Erythroblast (primary cell): Measurements from ENCODE around the gene NAV3.
"Not testable (repeated sequence)": the region's sequence is repeated elsewhere in the genome, so short reads cannot be mapped to it uniquely, and the experiment has no call there.

ENCODE experiments used
- DNase-seq, 2 experiments: peaks; one replicate each; lab custom pipeline; 2025; lab: John Stamatoyannopoulos, UW
- GATA1 ChIP-seq: IDR thresholded peaks from 2 replicates; pipeline ENCODE4 v1.6.1; 2011; ENCODE audit warnings: low read depth, mild to moderate bottlenecking, control low read depth, low read length, moderate library complexity
- POLR2A ChIP-seq: IDR thresholded peaks from 2 replicates; pipeline ENCODE4 v1.6.1; 2011; ENCODE audit warnings: mild to moderate bottlenecking, low read length

The NAV3 gene

DNA sequence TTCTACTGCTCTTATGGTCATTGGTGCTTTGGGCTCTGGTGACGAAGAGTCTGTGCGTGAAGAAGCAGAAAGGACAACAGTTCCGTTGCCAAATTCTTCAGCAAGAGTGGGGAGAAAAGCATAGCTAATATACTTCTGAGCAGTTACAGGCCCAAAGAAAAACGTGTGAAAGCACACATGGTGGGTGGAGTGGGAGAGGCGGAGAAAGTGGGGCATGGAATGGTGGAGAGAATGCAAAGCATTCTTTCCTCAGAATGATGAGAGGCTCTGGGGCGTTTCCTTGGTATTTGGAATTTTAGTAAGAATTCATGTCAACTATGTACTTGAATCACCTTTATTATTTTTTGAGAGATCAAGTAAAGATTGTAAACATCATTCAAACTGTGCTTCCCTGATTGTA, 396.1 kb downstream of the NAV3 start:
- TF ChIP-seq POLR2A, result no peak
- TF ChIP-seq GATA1, result no peak

DNA sequence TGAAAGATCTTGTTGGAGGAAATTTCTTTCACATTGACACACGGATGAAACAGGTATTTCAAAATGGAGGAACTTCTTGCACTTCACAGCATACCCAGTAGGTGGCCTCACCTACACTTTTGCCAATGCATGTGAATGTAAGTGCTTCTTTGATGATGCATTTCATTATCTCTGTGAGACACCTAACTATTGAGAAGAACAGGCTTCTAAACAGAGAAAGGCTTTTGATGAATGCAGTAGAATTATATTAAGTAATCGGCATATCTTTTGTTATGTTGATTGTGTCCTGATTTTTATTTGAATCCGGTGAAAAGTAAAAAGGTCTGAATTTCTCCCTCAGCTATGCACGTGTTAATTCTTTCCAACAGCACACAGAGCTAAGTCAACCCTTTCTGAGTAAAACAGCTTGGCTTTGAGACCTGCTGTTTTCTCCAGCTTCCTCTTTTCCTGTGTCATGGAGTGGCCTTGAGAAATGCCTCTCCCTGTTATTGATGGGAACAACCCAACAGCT, 399.0 kb downstream of the NAV3 start:
- DNase-seq, result peak; percentile 51 to 61
- TF ChIP-seq POLR2A (no peak), GATA1 (no peak)

More for the DNA sequence above, 396.1 kb downstream of the NAV3 start:
- no peak for DNase-seq

DNA sequence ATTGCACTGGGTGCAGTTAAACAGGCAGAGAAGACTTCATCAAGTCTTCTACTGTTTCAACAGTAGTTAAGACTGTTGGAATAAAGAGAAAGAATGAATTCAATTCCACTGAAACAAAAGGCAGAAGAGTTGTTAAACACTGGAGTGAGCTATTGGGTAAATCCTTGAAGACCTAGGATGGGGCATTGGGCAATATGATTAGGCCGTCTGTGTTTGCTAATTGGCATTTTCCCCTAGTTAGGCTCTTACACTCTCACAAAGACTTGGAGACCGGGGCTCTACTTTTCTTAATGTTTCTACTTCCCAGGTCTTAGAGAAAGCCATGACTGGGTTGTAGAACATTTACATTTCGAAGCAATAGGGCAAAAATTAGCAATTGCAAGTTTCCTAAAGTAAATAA, 402.1 kb downstream of the NAV3 start:
- TF ChIP-seq POLR2A (no peak), GATA1 (no peak)
- no peak for DNase-seq

DNA sequence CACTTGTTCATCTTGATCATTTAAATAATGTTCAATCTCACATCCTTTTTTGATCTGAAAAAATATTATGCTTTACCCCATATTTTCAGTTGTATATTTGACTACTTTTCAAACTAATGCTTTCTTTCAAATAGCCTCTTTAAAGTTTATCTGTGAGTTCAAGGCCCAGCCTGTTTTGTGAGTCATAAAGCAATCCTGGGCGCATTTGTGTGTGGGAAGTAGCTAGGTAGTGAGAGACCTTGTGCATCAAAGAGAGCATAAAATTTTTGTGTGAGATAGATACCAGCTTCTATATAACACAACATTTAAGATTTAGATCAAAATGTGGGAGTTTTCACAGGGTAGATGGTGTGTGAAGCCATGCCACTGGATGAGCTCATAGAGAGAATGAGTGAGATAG, 405.6 kb downstream of the NAV3 start:
- no peak for DNase-seq
- no peak for TF ChIP-seq GATA1
- TF ChIP-seq POLR2A, result no peak

DNA sequence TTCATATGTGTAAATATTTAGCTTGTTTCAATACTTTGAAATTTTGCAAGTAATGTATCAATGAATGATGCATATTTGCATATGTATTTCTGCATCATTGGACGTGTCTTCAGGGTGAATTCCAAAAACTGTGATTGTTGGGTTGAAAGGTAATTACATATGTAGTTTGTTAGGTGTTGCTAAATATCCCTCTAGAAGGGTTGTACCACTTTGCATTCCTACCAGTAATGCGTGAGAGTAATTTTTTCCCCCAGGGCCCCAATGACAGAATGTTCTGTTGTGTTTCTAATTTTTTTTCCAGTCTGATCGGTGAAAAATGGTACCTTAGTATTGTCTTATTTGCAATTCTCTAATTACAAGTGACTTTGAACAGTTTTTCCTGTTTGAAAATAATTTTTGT, 408.9 kb downstream of the NAV3 start:
- no peak for DNase-seq
- TF ChIP-seq GATA1 (no peak), POLR2A (no peak)

DNA sequence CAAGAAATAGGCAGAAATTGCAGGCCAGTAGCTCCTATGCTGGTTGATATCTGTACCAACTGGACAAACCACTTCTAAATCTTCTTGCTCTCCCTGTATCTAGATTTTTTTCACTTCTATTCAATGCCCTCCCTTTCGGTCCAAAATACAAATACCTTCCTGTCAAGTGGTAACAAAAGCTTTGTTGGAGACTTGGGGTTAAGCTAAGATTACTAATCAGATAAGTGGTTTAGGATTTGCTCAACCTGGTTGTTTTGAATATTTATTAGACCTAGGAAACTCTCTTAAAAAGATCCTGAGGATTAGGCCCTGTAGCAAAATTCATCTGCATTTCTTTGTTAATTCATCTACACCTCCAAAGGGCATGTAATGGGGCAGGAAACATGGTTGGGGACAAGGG, 410.1 kb downstream of the NAV3 start:
- DNase-seq, result no peak
- TF ChIP-seq GATA1 (no peak), POLR2A (no peak)

DNA sequence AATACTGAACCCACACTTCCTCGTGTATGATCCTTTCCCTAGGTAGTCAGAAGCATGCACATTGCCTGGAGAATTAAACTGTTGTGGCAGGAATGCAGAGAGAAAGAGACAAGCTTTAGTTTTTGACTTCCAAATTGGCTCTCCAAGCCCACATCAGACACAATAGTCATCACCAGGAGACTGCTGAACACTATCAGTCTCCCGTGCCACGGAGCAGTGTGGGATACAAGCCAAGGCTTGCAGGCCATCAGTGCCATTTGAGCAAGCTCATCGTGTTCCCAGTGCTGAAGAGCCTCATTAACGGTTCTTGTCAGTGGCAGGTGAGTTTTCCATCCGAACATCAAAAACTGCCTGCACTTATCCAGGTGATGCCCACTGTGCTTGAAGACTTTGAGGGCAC, 410.8 kb downstream of the NAV3 start:
- no peak for DNase-seq
- TF ChIP-seq POLR2A (no peak), GATA1 (no peak)

DNA sequence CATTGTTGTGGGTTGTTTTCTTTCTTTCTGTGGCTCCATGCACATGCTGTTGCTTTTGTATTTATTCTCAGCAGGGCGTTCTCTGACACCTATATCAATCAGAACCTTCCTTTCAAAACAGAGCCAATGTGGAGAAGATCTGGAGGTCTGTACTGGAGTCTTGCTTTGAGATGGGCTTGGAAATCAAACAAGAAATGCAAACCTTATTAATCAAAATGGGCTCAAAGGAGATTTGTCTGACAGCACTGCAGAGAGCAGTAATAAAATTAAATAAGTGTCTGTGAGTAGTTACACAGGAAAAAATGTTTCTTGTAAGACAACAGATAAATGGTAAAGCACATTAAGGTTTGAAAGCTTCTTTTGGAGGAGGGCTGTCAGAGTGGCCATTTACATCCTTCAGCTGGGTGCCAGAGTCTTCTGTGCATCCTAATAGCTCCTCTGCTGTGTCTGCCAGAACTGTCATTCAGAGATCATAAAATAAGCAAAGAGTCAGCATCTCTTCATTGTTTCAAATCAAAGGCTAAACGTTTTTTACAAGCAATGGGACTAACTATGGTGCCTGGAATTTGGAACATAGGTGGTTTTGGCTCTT, 414.3 kb downstream of the NAV3 start:
- DNase-seq, result no peak
- TF ChIP-seq POLR2A, result no peak
- no peak for TF ChIP-seq GATA1

DNA sequence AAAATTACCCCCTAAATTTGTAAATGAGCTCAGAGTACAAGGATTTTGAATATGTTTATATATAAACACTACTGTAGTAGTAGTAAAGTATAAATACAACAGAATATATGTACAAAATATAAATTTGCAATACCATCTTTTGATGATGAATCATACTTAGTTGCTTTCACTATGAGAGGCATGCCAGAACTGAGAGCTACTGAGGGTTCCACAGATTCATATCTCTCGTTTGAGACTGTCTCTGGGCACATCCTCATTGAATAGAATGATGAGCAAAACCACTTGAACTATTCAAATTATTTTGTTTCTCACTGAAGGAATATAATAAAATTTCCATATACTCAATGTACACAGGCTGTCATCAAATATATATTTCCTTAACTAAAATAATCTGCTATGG, 417.6 kb downstream of the NAV3 start:
- TF ChIP-seq GATA1, result no peak
- DNase-seq, result no peak

DNA sequence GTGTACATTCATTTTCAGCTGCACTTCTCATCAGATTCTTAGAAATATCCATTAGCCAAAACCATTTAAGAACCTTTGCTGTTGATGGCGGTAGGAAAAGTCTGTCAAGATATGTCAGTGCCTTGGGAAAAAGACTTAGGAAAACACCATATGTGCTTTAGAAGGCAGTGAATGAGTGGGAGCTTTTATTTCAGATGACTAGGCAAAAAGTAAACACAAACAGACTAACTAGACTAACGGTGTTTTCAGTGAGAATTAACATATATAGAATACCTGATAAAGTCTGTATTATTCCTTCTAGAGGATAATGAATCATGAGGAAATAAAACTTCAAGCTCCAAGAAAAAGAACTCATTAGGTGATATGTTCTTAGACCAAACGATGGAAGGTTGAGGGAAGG, 418.9 kb downstream of the NAV3 start:
- TF ChIP-seq GATA1 (no peak), POLR2A (no peak)
- DNase-seq, result no peak

DNA sequence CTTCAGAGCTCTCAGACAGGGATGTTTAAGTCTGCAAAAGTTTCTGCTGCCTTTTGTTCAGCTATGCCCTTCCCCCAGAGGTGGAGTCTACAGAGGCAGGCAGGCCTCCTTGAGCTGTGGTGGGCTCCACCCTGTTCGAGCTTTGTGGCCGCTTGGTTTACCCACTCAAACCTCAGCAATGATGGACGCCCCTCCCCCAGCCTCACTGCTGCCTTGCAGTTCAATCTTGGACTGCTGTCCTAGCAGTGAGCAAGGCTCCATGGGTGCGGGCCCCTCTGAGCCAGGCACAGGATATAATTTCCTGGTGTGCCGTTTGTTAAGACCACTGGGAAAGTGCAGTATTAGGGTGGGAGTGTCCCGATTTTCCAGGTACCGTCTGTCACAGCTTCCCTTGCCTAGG, 427.0 kb downstream of the NAV3 start:
- DNase-seq, result not testable (repeated sequence)

DNA sequence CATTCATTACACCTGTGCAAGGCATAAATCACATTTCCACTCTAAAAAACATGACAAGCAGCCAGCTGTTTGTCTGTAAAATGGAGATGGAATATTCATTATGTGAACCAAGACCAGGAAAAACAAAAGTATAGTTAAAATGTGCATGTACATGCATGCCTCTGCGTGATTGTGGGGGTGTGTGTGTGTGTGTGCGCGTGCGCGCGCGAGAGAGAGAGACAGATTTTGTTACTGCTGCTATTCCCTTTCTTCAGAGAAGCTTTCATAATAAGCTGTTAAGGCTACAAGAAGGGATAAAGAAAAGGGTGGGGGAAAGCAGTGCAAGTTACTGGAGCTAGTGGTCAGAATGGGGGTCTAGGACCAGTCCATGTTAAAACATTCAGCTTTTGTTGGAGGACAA, 430.3 kb downstream of the NAV3 start:
- no peak for DNase-seq
- TF ChIP-seq POLR2A, result no peak
- TF ChIP-seq GATA1, result no peak

DNA sequence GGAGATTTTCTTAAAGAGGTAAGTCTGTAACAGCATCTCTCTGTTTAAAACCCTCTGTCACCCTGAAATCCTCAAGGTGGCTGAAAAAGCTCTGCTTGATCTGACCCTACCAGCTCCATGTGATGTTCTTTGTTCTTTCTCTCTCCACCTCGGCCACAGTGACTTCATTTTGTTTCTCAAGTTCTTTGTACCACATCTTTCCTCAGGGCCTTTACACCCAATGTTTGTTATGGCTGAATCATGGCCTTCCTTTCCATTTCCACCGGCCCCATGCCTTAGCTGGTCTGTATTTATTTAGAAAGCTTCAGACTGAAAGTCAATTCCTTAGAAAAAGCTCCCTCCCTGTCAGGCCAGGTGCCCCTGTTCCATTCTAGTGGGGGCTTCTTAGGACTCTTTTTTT, 431.2 kb downstream of the NAV3 start:
- TF ChIP-seq GATA1, result no peak
- TF ChIP-seq POLR2A, result no peak
- DNase-seq, result no peak
